Activated T-cell treated with anti-CD3 and anti-CD28 coated beads for 4 hours (primary cell): Measurements from ENCODE around the gene GTSE1.
"Not testable (repeated sequence)": the region's sequence is repeated elsewhere in the genome, so short reads cannot be mapped to it uniquely, and the experiment has no call there.

Source experiments
- DNase-seq: peaks from one replicate; pipeline ENCODE4 v3.0.0-alpha.2; 2020

The GTSE1 gene

GRCh38 chr22:46296257-46297150 lies at the start of gene GTSE1:
GTSE1 (plus strand) TSS chr22:46296870; CDS start chr22:46297401, 531 bp downstream.
- DNase-seq = peak; percentile 91

- no peak for DNase-seq
These were observed 49.2 kb upstream of the GTSE1 start for GRCh38 chr22:46247443-46247975.

- peak; percentile 77 for DNase-seq
These were observed 46.5 kb upstream of the GTSE1 start, which contains the start of gene CDPF1 for GRCh38 chr22:46250035-46250782. CDPF1 (minus strand) TSS chr22:46250293; CDS start chr22:46248284, 2,009 bp downstream.

- no peak for DNase-seq
These were observed 45.9 kb upstream of the GTSE1 start for GRCh38 chr22:46250783-46251125.

GRCh38 chr22:46251266-46251665 lies 45.4 kb upstream of the GTSE1 start:
- DNase-seq = no peak

- no peak for DNase-seq
These were observed 44.8 kb upstream of the GTSE1 start for GRCh38 chr22:46251816-46252380.

GRCh38 chr22:46256358-46256958 lies 40.2 kb upstream of the GTSE1 start:
- no peak for DNase-seq

GRCh38 chr22:46259374-46259773 lies 37.3 kb upstream of the GTSE1 start:
- no peak for DNase-seq

- no peak for DNase-seq
These were observed 36.6 kb upstream of the GTSE1 start for GRCh38 chr22:46260038-46260437.

- DNase-seq = no peak
These were observed 34.0 kb upstream of the GTSE1 start for GRCh38 chr22:46262449-46263215.

- DNase-seq = no peak
These were observed 33.5 kb upstream of the GTSE1 start, which contains the start of gene PKDREJ for GRCh38 chr22:46263216-46263590. PKDREJ (minus strand) TSS chr22:46263343; CDS start chr22:46263322, 21 bp downstream.

- not testable (repeated sequence) for DNase-seq
These were observed 32.1 kb upstream of the GTSE1 start for GRCh38 chr22:46264520-46264919.

GRCh38 chr22:46265627-46266026 lies 31.0 kb upstream of the GTSE1 start:
- not testable (repeated sequence) for DNase-seq

- peak; percentile 23 for DNase-seq
These were observed 29.0 kb upstream of the GTSE1 start, which contains the start of gene TTC38 for GRCh38 chr22:46267431-46268279. TTC38 (plus strand) TSS chr22:46268008; CDS start chr22:46268040, 32 bp downstream.

GRCh38 chr22:46269564-46269963 lies 27.1 kb upstream of the GTSE1 start:
- DNase-seq = no peak

- DNase-seq = no peak
These were observed 24.5 kb upstream of the GTSE1 start for GRCh38 chr22:46272196-46272595.

- no peak for DNase-seq
These were observed 23.8 kb upstream of the GTSE1 start for GRCh38 chr22:46272762-46273431.

GRCh38 chr22:46273432-46274148 lies 23.1 kb upstream of the GTSE1 start:
- DNase-seq = no peak

- DNase-seq = no peak
These were observed 22.3 kb upstream of the GTSE1 start for GRCh38 chr22:46274381-46274780.
